ENCODE data around the gene CRADD. TPM values are rescaled to one million over a fixed set of nuclear protein-coding genes. Genes with fewer than 3 reads are reported as not detected.

The CRADD gene
- total RNA-seq, 4 donors from 2014 or later = 19.4 to 28.7 (median 22.6) TPM

DNA sequence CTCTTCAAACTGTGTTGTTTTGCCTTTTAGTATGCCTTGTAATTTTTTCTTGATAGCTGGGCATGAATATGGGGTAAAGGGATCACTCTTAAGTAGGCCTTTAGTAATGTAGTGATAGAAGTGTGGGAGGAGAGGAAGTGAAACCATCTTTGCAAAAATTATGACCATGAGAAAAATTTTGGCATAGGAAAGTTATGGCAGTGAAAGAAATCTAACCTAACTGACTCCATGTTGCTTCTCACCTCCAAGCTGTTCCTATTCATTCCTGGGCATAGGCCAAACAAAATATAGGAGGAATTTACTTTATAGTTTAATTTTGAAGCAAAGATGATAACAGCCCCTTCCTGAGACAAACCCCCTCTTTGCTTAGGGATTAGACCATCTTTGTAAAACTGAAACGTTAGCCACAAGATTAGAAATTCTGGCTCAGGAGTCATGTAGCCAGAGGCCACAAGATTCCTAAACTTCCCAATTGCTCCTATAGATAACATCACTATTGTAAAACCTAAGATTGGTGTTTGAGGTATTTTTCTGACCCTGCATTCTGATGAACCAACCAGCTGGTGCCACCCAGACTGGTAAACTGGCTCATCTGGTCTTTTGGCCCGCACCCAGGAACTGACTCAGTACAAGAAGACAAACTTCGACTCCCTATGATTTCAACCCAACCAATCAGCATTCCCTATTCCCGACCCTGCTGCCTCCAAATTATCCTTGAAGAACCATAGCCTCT lies 45.8 kb downstream of the CRADD start:
- intact Hi-C loops (cut with DNase I; ENCODE audit: low total_unique reads) = no loop called here
- TF ChIP-seq, protein P1, sequence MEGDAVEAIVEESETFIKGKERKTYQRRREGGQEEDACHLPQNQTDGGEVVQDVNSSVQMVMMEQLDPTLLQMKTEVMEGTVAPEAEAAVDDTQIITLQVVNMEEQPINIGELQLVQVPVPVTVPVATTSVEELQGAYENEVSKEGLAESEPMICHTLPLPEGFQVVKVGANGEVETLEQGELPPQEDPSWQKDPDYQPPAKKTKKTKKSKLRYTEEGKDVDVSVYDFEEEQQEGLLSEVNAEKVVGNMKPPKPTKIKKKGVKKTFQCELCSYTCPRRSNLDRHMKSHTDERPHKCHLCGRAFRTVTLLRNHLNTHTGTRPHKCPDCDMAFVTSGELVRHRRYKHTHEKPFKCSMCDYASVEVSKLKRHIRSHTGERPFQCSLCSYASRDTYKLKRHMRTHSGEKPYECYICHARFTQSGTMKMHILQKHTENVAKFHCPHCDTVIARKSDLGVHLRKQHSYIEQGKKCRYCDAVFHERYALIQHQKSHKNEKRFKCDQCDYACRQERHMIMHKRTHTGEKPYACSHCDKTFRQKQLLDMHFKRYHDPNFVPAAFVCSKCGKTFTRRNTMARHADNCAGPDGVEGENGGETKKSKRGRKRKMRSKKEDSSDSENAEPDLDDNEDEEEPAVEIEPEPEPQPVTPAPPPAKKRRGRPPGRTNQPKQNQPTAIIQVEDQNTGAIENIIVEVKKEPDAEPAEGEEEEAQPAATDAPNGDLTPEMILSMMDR (IDR thresholded peaks at IDR 0.05 in 4 of 5, conservative IDR thresholded peaks at IDR 0.05 in 1 of 5) = no peak
- no peak for TF ChIP-seq POLR2A (IDR thresholded peaks at IDR 0.05)
- Histone ChIP-seq H3K4me1 (peaks cover 19 to 22% of the 10 kb centered on the region in 2 donors), H3K9me3 (no peaks in the 10 kb centered on the region), H3K27ac (no peak overlapping the region), H3K4me3 (no peak overlapping the region), H3K27me3 (no peaks in the 10 kb centered on the region), H3K36me3 (no peaks in the 10 kb centered on the region)
- ATAC-seq = no peak
- in situ Hi-C loops (cut with MboI; ENCODE audit: low sequenced_read_pairs in 4 of 4) = no loop called here
- no peak for DNase-seq

DNA sequence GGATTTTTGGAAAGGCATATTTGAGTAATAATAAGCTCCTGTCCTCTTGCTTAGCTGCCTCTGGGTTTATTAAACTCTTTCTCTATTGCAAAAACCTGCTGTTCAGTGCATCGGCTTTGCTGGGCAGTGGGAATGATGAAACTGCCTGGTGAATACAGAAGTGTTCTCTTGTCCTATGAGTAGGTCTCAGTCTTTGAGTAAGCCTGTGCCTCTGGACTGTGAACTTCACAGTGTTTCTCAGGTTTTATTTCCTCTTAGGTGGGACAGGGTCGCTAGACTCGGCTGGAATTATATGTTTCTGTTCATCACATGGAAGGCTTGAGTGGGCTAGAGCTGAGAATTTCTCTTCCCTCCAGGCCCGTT lies 46.4 kb downstream of the CRADD start:
- ATAC-seq (no peak), DNase-seq (no peak)
- no peak for TF ChIP-seq POLR2A (IDR thresholded peaks at IDR 0.05)
- TF ChIP-seq, protein P1 (IDR thresholded peaks at IDR 0.05 in 4 of 5, conservative IDR thresholded peaks at IDR 0.05 in 1 of 5) = no peak
- H3K4me1 ChIP-seq = peaks cover 22 to 27% of the 10 kb centered on the region in 2 donors
- H3K27me3 ChIP-seq = no peaks in the 10 kb centered on the region
- intact Hi-C loops (cut with DNase I; ENCODE audit: low total_unique reads) = no loop called here
- in situ Hi-C loops (cut with MboI; ENCODE audit: low sequenced_read_pairs in 4 of 4) = no loop called here
- no peaks in the 10 kb centered on the region for H3K9me3 ChIP-seq
- no peak overlapping the region for H3K4me3 ChIP-seq
- H3K36me3 ChIP-seq = no peaks in the 10 kb centered on the region
- no peak overlapping the region for H3K27ac ChIP-seq

DNA sequence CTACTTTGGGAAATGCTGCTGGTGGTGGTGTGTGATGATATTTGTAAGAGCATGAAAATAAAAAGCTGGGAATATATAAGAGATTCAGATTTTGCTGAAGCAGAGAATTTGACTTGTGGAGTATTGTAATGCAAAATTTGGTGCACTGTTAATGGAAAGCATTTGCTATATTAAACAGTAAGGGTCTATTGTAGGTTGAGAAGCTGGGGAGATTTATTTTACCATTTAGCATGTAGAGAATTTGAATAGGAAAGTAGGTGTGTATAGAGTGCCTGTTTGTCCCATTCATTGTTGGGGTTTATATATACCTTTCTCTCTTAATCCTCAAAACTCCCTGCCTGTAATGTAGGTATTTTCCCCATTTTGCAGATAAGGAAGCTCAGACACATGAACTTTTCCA lies 48.4 kb downstream of the CRADD start:
- in situ Hi-C loops (cut with MboI; ENCODE audit: low sequenced_read_pairs in 4 of 4) = loop anchor here in 1 of 4 donors (25.0 kb wide), 1 partner anchor 138 kb away; no protein-coding TSS in a partner anchor

DNA sequence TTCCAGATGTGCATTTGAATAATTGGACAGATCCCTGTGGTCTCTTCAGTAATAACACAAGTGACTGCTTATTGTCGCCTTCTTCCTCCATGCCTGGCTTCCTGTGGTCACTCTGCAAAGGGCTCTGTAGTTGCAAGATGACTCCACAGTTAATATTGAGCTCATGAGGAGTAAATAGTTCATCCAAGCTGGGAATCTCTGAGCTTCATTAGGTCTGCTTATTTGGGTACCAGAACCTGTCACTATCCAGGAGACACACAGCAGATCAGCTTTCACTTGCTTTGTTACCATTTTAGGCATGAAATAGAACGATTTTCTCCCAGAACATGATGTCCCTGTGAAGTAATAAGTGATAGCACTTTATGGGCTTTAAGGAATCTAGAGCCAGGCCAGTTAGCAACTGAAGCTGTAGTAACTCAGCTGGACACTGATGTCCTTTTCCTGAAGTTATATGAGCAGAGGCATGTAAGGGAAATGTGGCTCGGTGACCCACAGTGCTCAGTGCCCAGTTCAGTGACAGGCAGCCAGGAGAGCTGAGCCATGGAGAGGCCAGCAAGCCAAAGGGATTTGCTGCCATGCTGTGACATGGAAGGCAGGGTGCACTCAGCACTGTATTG lies 50.1 kb downstream of the CRADD start:
- no peak for TF ChIP-seq POLR2A (IDR thresholded peaks at IDR 0.05)
- TF ChIP-seq, protein P1 (IDR thresholded peaks at IDR 0.05 in 4 of 5, conservative IDR thresholded peaks at IDR 0.05 in 1 of 5) = peak in 2 of 5 experiments; percentile 15 to 26
- H3K9me3 ChIP-seq = no peaks in the 10 kb centered on the region
- peak overlapping the region in 1 of 4 donors; percentile 24 for H3K4me3 ChIP-seq
- peak overlapping the region; percentile 72 to 83 (median 77) for H3K27ac ChIP-seq
- DNase-seq (peak; percentile 48 to 74), ATAC-seq (peak; percentile 84 to 89)
- peaks cover 27 to 36% of the 10 kb centered on the region in 2 donors for H3K4me1 ChIP-seq
- H3K27me3 ChIP-seq = no peaks in the 10 kb centered on the region
- no peaks in the 10 kb centered on the region for H3K36me3 ChIP-seq
- intact Hi-C loops (cut with DNase I; ENCODE audit: low total_unique reads) = loop anchor here (5.0 kb wide), 1 partner anchor 45 kb away; no protein-coding TSS in a partner anchor
- in situ Hi-C loops (cut with MboI; ENCODE audit: low sequenced_read_pairs in 4 of 4) = loop anchor here in 1 of 4 donors (25.0 kb wide), 1 partner anchor 140 kb away; no protein-coding TSS in a partner anchor

More for the DNA sequence above, 48.4 kb downstream of the CRADD start:
- Histone ChIP-seq H3K4me3 (no peak overlapping the region), H3K36me3 (no peaks in the 10 kb centered on the region), H3K9me3 (no peaks in the 10 kb centered on the region), H3K4me1 (peaks cover 27 to 36% of the 10 kb centered on the region in 2 donors), H3K27me3 (no peaks in the 10 kb centered on the region), H3K27ac (no peak overlapping the region)
- intact Hi-C loops (cut with DNase I; ENCODE audit: low total_unique reads) = loop anchor here (5.0 kb wide), 1 partner anchor 43 kb away; no protein-coding TSS in a partner anchor
- no peak for ATAC-seq
- DNase-seq = no peak
- TF ChIP-seq POLR2A (IDR thresholded peaks at IDR 0.05) = no peak
- TF ChIP-seq, protein P1 (IDR thresholded peaks at IDR 0.05 in 4 of 5, conservative IDR thresholded peaks at IDR 0.05 in 1 of 5) = no peak

Data from gastrocnemius medialis (tissue), 4 donors.